Panc1 (cell line): ENCODE results near the gene DAAM2.

Source experiments
- REST ChIP-seq, 2 experiments: IDR thresholded peaks; 2 replicates each; pipeline ENCODE4 v1.6.1; 2011 to 2012; ENCODE audit warnings: low read depth in 2 of 2, control low read depth in 1 of 2, low read length in 1 of 2, mild to moderate bottlenecking in 1 of 2, moderate library complexity in 1 of 2; ENCODE audit not compliant: insufficient read depth in 1 of 2
- SIN3A ChIP-seq: IDR thresholded peaks from 2 replicates; pipeline ENCODE4 v1.6.1; 2012; ENCODE audit warnings: low read depth, mild to moderate bottlenecking, low read length, moderate library complexity, borderline replicate concordance; ENCODE audit not compliant: insufficient read depth
- TF ChIP-seq, protein P1 (sequence below): fragments of 450-650 bp; IDR thresholded peaks from 2 replicates; pipeline ENCODE4 v1.5.1; 2017; ENCODE audit warnings: mild to moderate bottlenecking

DNA sequence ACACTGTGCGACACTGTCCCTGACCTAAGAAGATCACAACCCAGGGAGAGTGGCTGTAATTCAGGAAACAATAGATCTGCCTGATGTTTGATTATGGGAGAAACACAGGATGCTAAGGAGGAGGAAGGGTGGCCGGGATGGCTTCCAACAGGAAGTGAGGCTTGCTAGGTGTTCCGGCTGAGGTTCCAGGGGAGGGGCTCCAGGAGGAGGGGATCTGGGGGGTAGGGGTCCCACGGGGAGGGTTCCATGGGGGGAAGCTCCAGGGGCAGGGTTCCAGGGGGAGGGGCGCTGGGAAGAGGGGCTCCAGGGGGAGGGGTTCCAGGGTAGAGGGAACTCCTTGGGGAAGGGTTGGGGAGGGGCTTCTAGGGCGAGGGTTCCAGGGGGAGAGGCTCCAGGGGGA lies 48.6 kb downstream of the DAAM2 start:
- no peak for TF ChIP-seq REST (IDR thresholded peaks at IDR 0.05; ENCODE audit: insufficient read depth in 1 of 2, low read depth in 2 of 2, low read length in 1 of 2)
- TF ChIP-seq, protein P1, sequence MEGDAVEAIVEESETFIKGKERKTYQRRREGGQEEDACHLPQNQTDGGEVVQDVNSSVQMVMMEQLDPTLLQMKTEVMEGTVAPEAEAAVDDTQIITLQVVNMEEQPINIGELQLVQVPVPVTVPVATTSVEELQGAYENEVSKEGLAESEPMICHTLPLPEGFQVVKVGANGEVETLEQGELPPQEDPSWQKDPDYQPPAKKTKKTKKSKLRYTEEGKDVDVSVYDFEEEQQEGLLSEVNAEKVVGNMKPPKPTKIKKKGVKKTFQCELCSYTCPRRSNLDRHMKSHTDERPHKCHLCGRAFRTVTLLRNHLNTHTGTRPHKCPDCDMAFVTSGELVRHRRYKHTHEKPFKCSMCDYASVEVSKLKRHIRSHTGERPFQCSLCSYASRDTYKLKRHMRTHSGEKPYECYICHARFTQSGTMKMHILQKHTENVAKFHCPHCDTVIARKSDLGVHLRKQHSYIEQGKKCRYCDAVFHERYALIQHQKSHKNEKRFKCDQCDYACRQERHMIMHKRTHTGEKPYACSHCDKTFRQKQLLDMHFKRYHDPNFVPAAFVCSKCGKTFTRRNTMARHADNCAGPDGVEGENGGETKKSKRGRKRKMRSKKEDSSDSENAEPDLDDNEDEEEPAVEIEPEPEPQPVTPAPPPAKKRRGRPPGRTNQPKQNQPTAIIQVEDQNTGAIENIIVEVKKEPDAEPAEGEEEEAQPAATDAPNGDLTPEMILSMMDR, result no peak
- no peak for TF ChIP-seq SIN3A
